H9 (cell line): Measurements from ENCODE around the gene ATG13. TPM values are rescaled to one million over a fixed set of nuclear protein-coding genes. Genes with fewer than 3 reads are reported as not detected.

Experiments
- DNase-seq: peaks from one replicate; pipeline ENCODE4 v3.0.0-alpha.2; 2017
- H2AFZ ChIP-seq: one replicate; pipeline ENCODE4 v1.6.1; 2013; ENCODE audit warnings: mild to moderate bottlenecking, low read length, control low read depth, moderate library complexity
- H2AK5ac ChIP-seq: 2 replicates; pipeline ENCODE4 v1.6.1; 2013; ENCODE audit warnings: low read length, control low read depth, mixed read lengths; ENCODE audit not compliant: insufficient read length
- H2BK120ac ChIP-seq: one replicate; pipeline ENCODE4 v1.6.1; 2013; ENCODE audit warnings: low read depth, mild to moderate bottlenecking, low read length, control low read depth, inconsistent platforms; ENCODE audit not compliant: poor library complexity, severe bottlenecking
- H2BK12ac ChIP-seq: 2 replicates; pipeline ENCODE4 v1.6.1; 2013; ENCODE audit warnings: low read length, control low read depth, mixed read lengths, low read depth; ENCODE audit not compliant: insufficient read length
- H2BK15ac ChIP-seq: 2 replicates; pipeline ENCODE4 v1.6.1; 2013; ENCODE audit warnings: low read depth, low read length, control low read depth
- H2BK20ac ChIP-seq: one replicate; pipeline ENCODE4 v1.6.1; 2013; ENCODE audit warnings: low read depth, mild to moderate bottlenecking, low read length, control low read depth, inconsistent platforms; ENCODE audit not compliant: poor library complexity, severe bottlenecking
- H2BK5ac ChIP-seq: 2 replicates; pipeline ENCODE4 v1.6.1; 2013; ENCODE audit warnings: low read length, control low read depth, mixed read lengths; ENCODE audit not compliant: insufficient read length
- H3K14ac ChIP-seq: 2 replicates; pipeline ENCODE4 v1.6.1; 2013; ENCODE audit warnings: low read length, control low read depth; ENCODE audit not compliant: insufficient read depth
- H3K18ac ChIP-seq: 2 replicates; pipeline ENCODE4 v1.6.1; 2013; ENCODE audit warnings: low read depth, mild to moderate bottlenecking, mixed read lengths, low read length, control low read depth; ENCODE audit not compliant: insufficient read length
- H3K23ac ChIP-seq: 2 replicates; pipeline ENCODE4 v1.6.1; 2013; ENCODE audit warnings: low read length, control low read depth, mixed read lengths, low read depth; ENCODE audit not compliant: insufficient read length
- H3K23me2 ChIP-seq: 2 replicates; pipeline ENCODE4 v1.6.1; 2013; ENCODE audit warnings: low read depth, mild to moderate bottlenecking, mixed read lengths, low read length, control low read depth; ENCODE audit not compliant: insufficient read length, poor library complexity, severe bottlenecking
- H3K27ac ChIP-seq: 2 replicates; pipeline ENCODE4 v1.5.1; 2013; ENCODE audit warnings: low read length, control low read depth, mixed read lengths, low read depth; ENCODE audit not compliant: insufficient read length
- H3K27me3 ChIP-seq: 2 replicates; pipeline ENCODE4 v1.6.1; 2013; ENCODE audit warnings: low read length, control low read depth, inconsistent platforms; ENCODE audit not compliant: insufficient read depth
- H3K4ac ChIP-seq: 2 replicates; pipeline ENCODE4 v1.6.1; 2013; ENCODE audit warnings: low read depth, mild to moderate bottlenecking, control low read depth, inconsistent platforms, low read length, moderate library complexity
- H3K4me1 ChIP-seq: 2 replicates; pipeline ENCODE4 v1.6.1; 2013; ENCODE audit warnings: low read length, control low read depth, inconsistent platforms; ENCODE audit not compliant: insufficient read depth
- H3K4me2 ChIP-seq: 2 replicates; pipeline ENCODE4 v1.6.1; 2013; ENCODE audit warnings: low read length, control low read depth, mixed read lengths; ENCODE audit not compliant: insufficient read length, insufficient read depth
- H3K56ac ChIP-seq: 2 replicates; pipeline ENCODE4 v1.6.1; 2013; ENCODE audit warnings: low read depth, mild to moderate bottlenecking, mixed read lengths, low read length, control low read depth; ENCODE audit not compliant: insufficient read length
- H3K79me1 ChIP-seq: 2 replicates; pipeline ENCODE4 v1.6.1; 2013; ENCODE audit warnings: low read depth, mild to moderate bottlenecking, moderate library complexity, low read length, control low read depth, inconsistent platforms; ENCODE audit not compliant: insufficient read depth, poor library complexity, severe bottlenecking
- H3K79me2 ChIP-seq: 2 replicates; pipeline ENCODE4 v1.6.1; 2013; ENCODE audit warnings: low read length, control low read depth, inconsistent platforms; ENCODE audit not compliant: insufficient read depth
- H3K9ac ChIP-seq: 2 replicates; pipeline ENCODE4 v1.6.1; 2013; ENCODE audit warnings: low read length, control low read depth, mixed read lengths; ENCODE audit not compliant: insufficient read length; ENCODE audit errors: extremely low read depth
- H3K9me3 ChIP-seq: one replicate; pipeline ENCODE4 v1.6.1; 2013; ENCODE audit warnings: low read depth, low read length, inconsistent platforms; ENCODE audit not compliant: control insufficient read depth
- H3T11ph ChIP-seq: one replicate; pipeline ENCODE4 v1.6.1; 2013; ENCODE audit warnings: mild to moderate bottlenecking, low read length, control low read depth, inconsistent platforms
- H4K20me1 ChIP-seq: one replicate; pipeline ENCODE4 v1.6.1; 2013; ENCODE audit not compliant: control insufficient read depth, insufficient read length, insufficient read depth
- H4K5ac ChIP-seq: 2 replicates; pipeline ENCODE4 v1.6.1; 2013; ENCODE audit warnings: low read depth, mild to moderate bottlenecking, mixed read lengths, low read length, control low read depth; ENCODE audit not compliant: insufficient read length
- H4K8ac ChIP-seq: replicated peaks from 2 replicates; pipeline ENCODE4 v1.6.1; 2013; ENCODE audit warnings: low read length, control low read depth, mixed read lengths, low read depth; ENCODE audit not compliant: insufficient read length
- H4K91ac ChIP-seq: 2 replicates; pipeline ENCODE4 v1.6.1; 2013; ENCODE audit warnings: low read depth, mild to moderate bottlenecking, moderate library complexity, mixed read lengths, low read length, control low read depth; ENCODE audit not compliant: insufficient read length
- H3K27ac Mint-ChIP-seq, 3 experiments: 2 replicates in 2 of 3; 3 replicates in 1 of 3; pipeline ENCODE4 v1.8.0; 2020 to 2021; ENCODE audit warnings: mixed read lengths in 3 of 3, mild to moderate bottlenecking in 1 of 3, moderate library complexity in 1 of 3
- H3K27me3 Mint-ChIP-seq: 2 replicates; pipeline ENCODE4 v1.8.0; 2021; ENCODE audit warnings: low read depth, mild to moderate bottlenecking, moderate library complexity, mixed read lengths
- H3K36me3 Mint-ChIP-seq, 3 experiments: 2 replicates in 2 of 3; 3 replicates in 1 of 3; pipeline ENCODE4 v1.8.0; 2020 to 2021; ENCODE audit warnings: low read depth in 3 of 3, mixed read lengths in 3 of 3; ENCODE audit not compliant: insufficient read depth in 1 of 3
- H3K4me1 Mint-ChIP-seq, 2 experiments: 2 replicates each; pipeline ENCODE4 v1.8.0; 2020; ENCODE audit warnings: mixed read lengths in 2 of 2
- H3K4me3 Mint-ChIP-seq, 2 experiments: 2 replicates in 1 of 2; 3 replicates in 1 of 2; pipeline ENCODE4 v1.8.0; 2020 to 2021; ENCODE audit warnings: mild to moderate bottlenecking in 2 of 2, mixed read lengths in 2 of 2, moderate library complexity in 1 of 2
- H3K9me3 Mint-ChIP-seq, 2 experiments: 2 replicates in 1 of 2; 3 replicates in 1 of 2; pipeline ENCODE4 v1.8.0; 2020; ENCODE audit warnings: mild to moderate bottlenecking in 2 of 2, mixed read lengths in 2 of 2, moderate library complexity in 1 of 2
- CTCF ChIP-seq: fragments of 200-600 bp; sonication (generic); conservative IDR thresholded peaks from 3 replicates; pipeline ENCODE4 v1.8.0; 2021; ENCODE audit warnings: antibody characterized with exemption, mild to moderate bottlenecking
- WGBS: extraction: QIAGEN DNeasy Blood & Tissue Kit; methylation state at CpG from one replicate; pipeline ENCODE4 v1.1.7; 2013; ENCODE audit warnings: missing lambda C conversion rate, low lambda C conversion rate, mixed read lengths; ENCODE audit not compliant: insufficient read length; ENCODE audit errors: extremely low coverage; 5-methylcytosine and 5-hydroxymethylcytosine counted together
- total RNA-seq: library from RNA; stranded (reverse); gene quantifications from 2 replicates; pipeline ENCODE4 v1.2.1, GENCODE V29; 2021

ATG13 gene
- total RNA-seq, 1 experiment from 2014 or later: 79.1 TPM

- H3K36me3 Mint-ChIP-seq: peaks cover 20 to 43% (median 43%) of the 10 kb centered on the region in 3 experiments; a peak in 6 of 7 replicates
- peaks cover 3% of the 10 kb centered on the region for H3K23me2 ChIP-seq
These were observed 83.8 kb downstream of the ATG13 start for GRCh38 chr11:46701078-46701654.

More at GRCh38 chr11:46701078-46701654, 83.8 kb downstream of the ATG13 start:
- Histone ChIP-seq H2AK5ac (no peak overlapping the region), H3T11ph (no peak overlapping the region), H2BK15ac (no peak overlapping the region), H4K8ac (no peak overlapping the region), H4K91ac (no peak overlapping the region), H2BK12ac (no peak overlapping the region), H3K4me1 (no peaks in the 10 kb centered on the region), H3K4me2 (peak overlapping the region; percentile 95), H3K27me3 (no peaks in the 10 kb centered on the region), H3K79me2 (peaks cover 6% of the 10 kb centered on the region; the same call in 1 of the 2 replicates), H3K9ac (peak overlapping the region; percentile 96), H3K27ac (peak overlapping the region; percentile 72), H3K4ac (no peak overlapping the region), H2BK120ac (no peak overlapping the region), H2AFZ (no peak overlapping the region), H3K56ac (no peak overlapping the region), H3K23ac (no peak overlapping the region), H2BK20ac (no peak overlapping the region), H4K20me1 (no peaks in the 10 kb centered on the region), H2BK5ac (no peak overlapping the region), H4K5ac (no peak overlapping the region), H3K18ac (no peak overlapping the region), H3K14ac (peak overlapping the region; percentile 72; the same call in 1 of the 2 replicates), H3K9me3 (no peaks in the 10 kb centered on the region), H3K79me1 (no peaks in the 10 kb centered on the region)
- Mint-ChIP-seq H3K4me1 (peaks cover 15 to 20% of the 10 kb centered on the region in 2 experiments), H3K4me3 (peak overlapping the region; percentile 98 to 99), H3K9me3 (no peaks in the 10 kb centered on the region), H3K27me3 (no peaks in the 10 kb centered on the region), H3K27ac (peak overlapping the region; percentile 100; a peak in 6 of 7 replicates)
- DNase-seq: no peak
- no peak for TF ChIP-seq CTCF
- no CpG with 5 or more reads among the region's 29 CpGs for WGBS
